D721Med (cell line): ENCODE measurements around the gene SNAPC5.
"Not testable (repeated sequence)": the region's sequence is repeated elsewhere in the genome, so short reads cannot be mapped to it uniquely, and the experiment has no call there.

Source experiments
- DNase-seq: peaks from one replicate; pipeline ENCODE4 v3.0.0; 2011; ENCODE audit warnings: low spot score; ENCODE audit not compliant: insufficient read length
- FAIRE-seq: peaks from 2 replicates; lab custom pipeline; 2011; peaks lifted over from hg19 to GRCh38; lab: Jason Lieb, UNC
- CTCF ChIP-seq: IDR thresholded peaks from 2 replicates; pipeline ENCODE4 v1.5.1; 2012; ENCODE audit warnings: mild to moderate bottlenecking, control low read depth; ENCODE audit not compliant: insufficient read depth; ENCODE audit errors: missing control alignments

SNAPC5 gene

GRCh38 chr15:66477011-66477410 lies 20.6 kb downstream of the SNAPC5 start:
- no peak for DNase-seq
- TF ChIP-seq CTCF, result no peak
- no peak for FAIRE-seq

- FAIRE-seq (no peak), DNase-seq (no peak)
- no peak for TF ChIP-seq CTCF
These were observed 21.0 kb downstream of the SNAPC5 start for GRCh38 chr15:66476535-66476934.

GRCh38 chr15:66474963-66475362 lies 22.6 kb downstream of the SNAPC5 start:
- FAIRE-seq (no peak), DNase-seq (no peak)
- no peak for TF ChIP-seq CTCF

- FAIRE-seq (no peak), DNase-seq (no peak)
- TF ChIP-seq CTCF, result no peak
These were observed 23.4 kb downstream of the SNAPC5 start for GRCh38 chr15:66474135-66474534.

- DNase-seq (no peak), FAIRE-seq (no peak)
- TF ChIP-seq CTCF, result no peak
These were observed 25.2 kb downstream of the SNAPC5 start for GRCh38 chr15:66472176-66472999.

- not testable (repeated sequence) for FAIRE-seq, DNase-seq
These were observed 26.7 kb downstream of the SNAPC5 start for GRCh38 chr15:66470825-66471224.

GRCh38 chr15:66467162-66468040 lies 30.2 kb downstream of the SNAPC5 start:
- not testable (repeated sequence) for DNase-seq, FAIRE-seq

GRCh38 chr15:66465294-66465693 lies 32.3 kb downstream of the SNAPC5 start:
- not testable (repeated sequence) for FAIRE-seq, DNase-seq
